Common myeloid progenitor, CD34-positive (primary cell): ENCODE measurements around the gene RABGAP1.
A peak's percentile ranks its signal among the peaks of the same experiment; 100 is the strongest.

Source experiments
- CTCF ChIA-PET: fragments of 350-600 bp; sonication (Branson Sonifier 250); formaldehyde crosslinking; loops from one replicate; lab custom pipeline; 2021; ENCODE audit warnings: antibody characterized with exemption; lab: Charles Lee
- POLR2A ChIA-PET: fragments of 350-600 bp; sonication (Branson Sonifier 250); formaldehyde crosslinking; loops from one replicate; lab custom pipeline; 2021; ENCODE audit warnings: antibody characterized with exemption; lab: Charles Lee
- DNase-seq, 3 donors: peaks; one replicate each; pipeline versions ENCODE4 v3.0.0 to v3.0.0-alpha.2; 2013
- H3K27ac ChIP-seq, 2 experiments: 1 replicate in 1 of 2; 2 replicates in 1 of 2; pipeline ENCODE4 v1.7.0; 2013; ENCODE audit warnings: inconsistent platforms in 2 of 2, low read length in 2 of 2, mild to moderate bottlenecking in 2 of 2, low read depth in 1 of 2, moderate library complexity in 1 of 2; ENCODE audit not compliant: severe bottlenecking in 2 of 2, insufficient read depth in 1 of 2, poor library complexity in 1 of 2
- H3K27me3 ChIP-seq, 5 experiments: replicated peaks in 2 of 5; 1 replicate in 3 of 5; 2 replicates in 2 of 5; pipeline versions ENCODE4 v1.6.1 to v1.7.0; 2013; ENCODE audit warnings: low read length in 4 of 5, mild to moderate bottlenecking in 2 of 5, moderate library complexity in 2 of 5, inconsistent platforms in 1 of 5; ENCODE audit not compliant: insufficient read depth in 5 of 5, control insufficient read depth in 4 of 5
- H3K36me3 ChIP-seq, 4 experiments: 1 replicate in 2 of 4; 2 replicates in 2 of 4; pipeline versions ENCODE4 v1.6.1 to v1.7.0; 2013; ENCODE audit warnings: low read length in 3 of 4, control low read depth in 1 of 4, mild to moderate bottlenecking in 1 of 4; ENCODE audit not compliant: control insufficient read depth in 4 of 4, insufficient read depth in 4 of 4
- H3K4me1 ChIP-seq, 4 experiments: 1 replicate in 3 of 4; 2 replicates in 1 of 4; pipeline versions ENCODE4 v1.6.1 to v1.7.1; 2013; ENCODE audit warnings: low read length in 3 of 4, mild to moderate bottlenecking in 3 of 4, control low read depth in 1 of 4, inconsistent platforms in 1 of 4, moderate library complexity in 1 of 4; ENCODE audit not compliant: control insufficient read depth in 4 of 4, insufficient read depth in 4 of 4; ENCODE audit errors: control extremely low read depth in 1 of 4
- H3K4me3 ChIP-seq, 7 experiments: 1 replicate in 4 of 7; 2 replicates in 3 of 7; pipeline versions ENCODE4 v1.5.1 to v1.7.0; 2013; ENCODE audit warnings: mild to moderate bottlenecking in 7 of 7, low read length in 6 of 7, moderate library complexity in 6 of 7, inconsistent platforms in 2 of 7, low read depth in 2 of 7, control low read depth in 1 of 7; ENCODE audit not compliant: insufficient read depth in 4 of 7, control insufficient read depth in 1 of 7; ENCODE audit errors: extremely low read depth in 1 of 7
- H3K9me3 ChIP-seq, 5 experiments: 1 replicate in 4 of 5; 2 replicates in 1 of 5; pipeline versions ENCODE4 v1.6.1 to v1.7.1; 2013; ENCODE audit warnings: low read length in 4 of 5, mild to moderate bottlenecking in 2 of 5, inconsistent platforms in 1 of 5, low read depth in 1 of 5, moderate library complexity in 1 of 5; ENCODE audit not compliant: control insufficient read depth in 4 of 5, insufficient read depth in 2 of 5; ENCODE audit errors: control extremely low read depth in 1 of 5
- WGBS: methylation state at CpG from one replicate; pipeline ENCODE4 v1.1.5; 2013; ENCODE audit not compliant: insufficient coverage; 5-methylcytosine and 5-hydroxymethylcytosine counted together

Gene RABGAP1

DNA sequence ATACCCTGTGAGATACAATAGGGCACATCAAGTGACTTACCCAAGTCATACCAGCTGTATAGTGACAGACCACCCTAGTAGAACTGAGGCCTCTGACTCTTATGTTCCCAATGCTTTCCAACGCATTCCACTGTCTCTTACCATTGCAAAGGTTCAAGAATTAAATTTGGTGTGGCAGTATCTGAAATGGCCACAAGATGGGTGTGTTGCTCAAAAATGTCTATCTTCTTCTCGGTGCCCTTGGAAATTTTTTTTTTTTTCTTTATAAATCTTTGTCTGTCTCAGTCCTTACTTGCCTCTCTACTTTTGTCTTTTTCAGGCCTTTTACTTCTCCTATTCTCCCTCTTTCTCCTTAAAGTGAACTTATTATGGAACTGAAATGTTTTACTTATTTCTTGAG lies 141.0 kb downstream of the RABGAP1 start:
- H3K27ac ChIP-seq, result no peak overlapping the region
- no peak overlapping the region for H3K4me3 ChIP-seq
- peaks cover 23 to 83% (median 39%) of the 10 kb centered on the region in 4 experiments for H3K36me3 ChIP-seq
- H3K27me3 ChIP-seq, result no peaks in the 10 kb centered on the region
- no peaks in the 10 kb centered on the region for H3K9me3 ChIP-seq
- POLR2A ChIA-PET, result no interaction called here
- WGBS, result 33% methylated on average over 1 of the region's 2 CpGs
- CTCF ChIA-PET, result interaction anchor here (0.7 to 6.5 kb wide), 18 partner anchors 8 to 304 kb away, joined by 3 to 101 read pairs (median 4); no protein-coding TSS in a partner anchor
- peaks cover 8 to 20% (median 16%) of the 10 kb centered on the region in 4 experiments for H3K4me1 ChIP-seq
- peak; percentile 58 to 76 (median 74) for DNase-seq

DNA sequence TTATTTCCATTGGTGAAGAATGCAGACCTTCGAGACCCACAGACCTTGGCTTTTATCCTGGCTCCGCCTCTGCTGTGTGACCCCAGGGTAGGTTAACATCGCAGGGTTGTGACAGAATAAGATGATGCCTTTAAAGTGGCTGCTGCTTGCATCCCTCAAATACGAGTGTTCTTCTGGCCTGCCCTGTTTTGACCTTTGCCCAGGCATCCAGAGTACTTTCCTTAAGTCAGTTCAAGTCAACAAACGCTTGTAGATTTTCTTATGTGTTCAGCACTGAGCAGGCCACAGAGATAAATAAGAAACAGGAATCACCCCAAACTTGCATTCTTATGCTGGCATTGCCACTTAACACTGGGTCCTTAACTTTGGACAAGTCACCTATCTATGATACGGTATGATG lies 142.9 kb downstream of the RABGAP1 start:
- 92% methylated on average over 6 of the region's 6 CpGs for WGBS
- no peak for DNase-seq
- CTCF ChIA-PET, result interaction anchor here (1.4 to 6.5 kb wide), 3 partner anchors 8 to 268 kb away, joined by 4 to 101 read pairs (median 46); no protein-coding TSS in a partner anchor
- Histone ChIP-seq H3K36me3 (peaks cover 27 to 83% (median 39%) of the 10 kb centered on the region in 4 experiments), H3K9me3 (no peaks in the 10 kb centered on the region), H3K27me3 (no peaks in the 10 kb centered on the region), H3K27ac (no peak overlapping the region), H3K4me3 (no peak overlapping the region), H3K4me1 (peaks cover 8 to 20% (median 16%) of the 10 kb centered on the region in 4 experiments)
- POLR2A ChIA-PET, result no interaction called here

GRCh38 chr9:123084256-123084655 lies 143.4 kb downstream of the RABGAP1 start:
- WGBS, result 100% methylated on average over 1 of the region's 1 CpG
- no peaks in the 10 kb centered on the region for H3K27me3 ChIP-seq
- ChIA-PET CTCF (interaction anchor here (1.0 to 6.5 kb wide), 5 partner anchors 11 to 268 kb away, joined by 3 to 101 read pairs (median 4); no protein-coding TSS in a partner anchor), POLR2A (no interaction called here)
- DNase-seq, result no peak
- no peak overlapping the region for H3K4me3 ChIP-seq
- peaks cover 8 to 20% (median 16%) of the 10 kb centered on the region in 4 experiments for H3K4me1 ChIP-seq
- no peaks in the 10 kb centered on the region for H3K9me3 ChIP-seq
- H3K36me3 ChIP-seq, result peaks cover 27 to 84% (median 37%) of the 10 kb centered on the region in 4 experiments
- no peak overlapping the region for H3K27ac ChIP-seq

- no peak for DNase-seq
- no peaks in the 10 kb centered on the region for H3K9me3 ChIP-seq
- ChIA-PET CTCF (interaction anchor here (1.1 to 6.5 kb wide), 3 partner anchors 17 to 266 kb away, joined by 3 to 101 read pairs (median 9); no protein-coding TSS in a partner anchor), POLR2A (no interaction called here)
- peaks cover 30 to 93% (median 45%) of the 10 kb centered on the region in 4 experiments for H3K36me3 ChIP-seq
- peaks cover 0 to 5% (median 4%) of the 10 kb centered on the region in 4 experiments for H3K4me1 ChIP-seq
- 100% methylated on average over 2 of the region's 2 CpGs for WGBS
- no peaks in the 10 kb centered on the region for H3K27me3 ChIP-seq
- H3K27ac ChIP-seq, result no peak overlapping the region
- H3K4me3 ChIP-seq, result no peak overlapping the region
These were observed 145.1 kb downstream of the RABGAP1 start for GRCh38 chr9:123085916-123086315.

- CTCF ChIA-PET, result interaction anchor here (1.0 to 2.0 kb wide), 4 partner anchors 8 to 295 kb away, joined by 3 to 9 read pairs (median 3); no protein-coding TSS in a partner anchor
- no peak for DNase-seq
- no peaks in the 10 kb centered on the region for H3K4me1 ChIP-seq
- no peak overlapping the region for H3K27ac ChIP-seq
- peaks cover 34 to 96% (median 53%) of the 10 kb centered on the region in 4 experiments for H3K36me3 ChIP-seq
- no CpG with 5 or more reads among the region's 4 CpGs for WGBS
- POLR2A ChIA-PET, result no interaction called here
- H3K4me3 ChIP-seq, result no peak overlapping the region
- H3K9me3 ChIP-seq, result no peaks in the 10 kb centered on the region
- H3K27me3 ChIP-seq, result no peaks in the 10 kb centered on the region
These were observed 146.6 kb downstream of the RABGAP1 start for GRCh38 chr9:123087359-123087888.

DNA sequence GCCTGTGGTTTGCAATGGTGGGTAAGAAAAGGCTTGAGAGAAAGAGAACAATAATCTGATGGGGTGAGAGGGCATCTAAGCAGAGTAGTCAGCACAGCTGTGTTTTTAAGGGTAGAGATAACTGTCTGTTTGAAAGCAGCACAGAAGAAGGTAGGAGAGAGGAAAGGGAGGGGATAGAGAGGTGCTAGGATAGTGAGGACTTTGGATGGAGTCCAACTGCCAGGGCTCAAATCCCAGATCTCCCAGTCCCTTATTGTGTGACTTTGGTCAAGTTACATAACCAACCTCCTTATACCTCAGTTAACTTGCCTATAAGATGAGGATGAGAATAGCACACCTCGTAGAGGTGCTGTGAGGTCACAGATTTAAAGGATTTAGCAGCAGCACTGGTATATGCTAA lies 148.2 kb downstream of the RABGAP1 start:
- no peak for DNase-seq
- no CpG with 5 or more reads among the region's 1 CpG for WGBS
- Histone ChIP-seq H3K4me1 (no peaks in the 10 kb centered on the region), H3K4me3 (no peak overlapping the region), H3K27me3 (no peaks in the 10 kb centered on the region), H3K36me3 (peaks cover 32 to 98% (median 56%) of the 10 kb centered on the region in 4 experiments), H3K9me3 (no peaks in the 10 kb centered on the region), H3K27ac (no peak overlapping the region)
- ChIA-PET POLR2A (no interaction called here), CTCF (interaction anchor here (4.9 to 6.1 kb wide), 2 partner anchors 8 to 12 kb away, joined by 37 to 46 read pairs; no protein-coding TSS in a partner anchor)

- Histone ChIP-seq H3K9me3 (no peaks in the 10 kb centered on the region), H3K27me3 (no peaks in the 10 kb centered on the region), H3K27ac (peak overlapping the region in 1 of 2 experiments; percentile 30), H3K36me3 (peaks cover 31 to 94% (median 53%) of the 10 kb centered on the region in 4 experiments), H3K4me3 (no peak overlapping the region), H3K4me1 (no peaks in the 10 kb centered on the region)
- DNase-seq, result no peak
- ChIA-PET CTCF (interaction anchor here (1.3 to 6.1 kb wide), 4 partner anchors 8 to 260 kb away, joined by 3 to 46 read pairs (median 34); no protein-coding TSS in a partner anchor), POLR2A (no interaction called here)
- 100% methylated on average over 4 of the region's 5 CpGs for WGBS
These were observed 149.0 kb downstream of the RABGAP1 start for GRCh38 chr9:123089790-123090189.
